ENCODE results near the gene FRMD4B.

FRMD4B gene

DNA sequence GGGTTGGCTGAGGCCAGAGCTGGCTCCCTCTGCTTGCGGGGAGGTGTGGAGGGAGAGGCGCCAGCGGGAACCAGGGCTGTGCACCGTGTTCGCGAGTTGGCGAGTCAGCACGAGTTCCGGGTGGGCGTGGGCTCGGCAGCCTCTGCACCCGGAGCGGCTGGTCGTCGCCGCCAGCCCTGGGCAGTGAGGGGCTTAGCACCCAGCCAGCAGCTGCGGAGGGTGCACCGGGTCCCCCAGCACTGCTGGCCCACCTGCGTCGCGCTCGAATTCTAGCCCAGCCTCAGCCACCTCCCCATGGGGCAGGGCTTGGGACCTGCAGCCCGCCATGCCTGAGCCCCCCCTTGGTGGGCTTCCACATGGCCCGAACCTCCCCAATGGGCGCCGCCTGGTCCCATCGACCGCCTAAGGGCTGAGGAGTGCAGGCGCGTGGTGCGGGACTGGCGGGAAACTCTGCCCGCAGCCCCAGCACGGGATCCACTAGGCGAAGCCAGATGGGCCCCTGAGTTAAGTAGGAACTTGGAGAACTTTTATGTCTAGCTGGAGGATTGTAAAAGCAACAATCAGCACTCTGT, 125.6 kb downstream of the FRMD4B start:
- H3K27ac ChIP-seq, result no peak overlapping the region
- H3K4me1 ChIP-seq, result no peaks in the 10 kb centered on the region; a peak in 1 of 20 replicates
- TF ChIP-seq Cebpa-rat (IDR thresholded peaks at IDR 0.05), result no peak
- no peak overlapping the region for H3K4me2 ChIP-seq
- no peak overlapping the region for H3K4me3 ChIP-seq
- peaks cover 0 to 25% (median 6%) of the 10 kb centered on the region in 11 experiments; a peak in 11 of 22 replicates for H3K9me3 ChIP-seq (replicated peaks in 1 of 11)
- H4K20me1 ChIP-seq, result peaks cover 0 to 95% (median 38%) of the 10 kb centered on the region in 11 experiments; a peak in 15 of 22 replicates
- H3K36me3 ChIP-seq, result peaks cover 77 to 94% (median 86%) of the 10 kb centered on the region in 11 experiments
- no peak overlapping the region for H3K9ac ChIP-seq
- no peaks in the 10 kb centered on the region for H3K27me3 ChIP-seq

DNA sequence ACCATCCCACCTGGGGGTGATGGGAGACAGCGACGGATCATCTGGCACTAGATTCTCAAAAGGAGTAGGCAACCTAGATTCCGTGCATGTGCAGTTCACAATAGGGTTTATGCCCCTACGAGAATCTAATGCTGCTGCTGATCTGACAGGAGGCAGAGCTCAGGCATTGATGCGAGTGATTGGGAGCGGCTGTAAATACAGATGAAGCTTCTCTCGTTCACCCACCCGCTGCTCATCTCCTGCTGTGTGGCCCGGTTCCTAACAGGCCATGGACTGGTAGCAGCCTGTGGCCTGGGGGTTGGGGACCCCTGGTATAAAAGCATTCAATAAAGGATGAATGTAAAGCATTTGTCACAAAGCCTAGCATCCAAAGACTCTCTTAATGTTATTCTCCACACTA, 126.8 kb downstream of the FRMD4B start:
- Histone ChIP-seq H3K4me3 (no peak overlapping the region), H3K27ac (no peak overlapping the region), H3K27me3 (no peaks in the 10 kb centered on the region), H3K4me2 (no peak overlapping the region), H3K4me1 (no peaks in the 10 kb centered on the region; a peak in 1 of 20 replicates), H3K9ac (no peak overlapping the region), H4K20me1 (peaks cover 0 to 99% (median 40%) of the 10 kb centered on the region in 11 experiments; a peak in 15 of 22 replicates), H3K9me3 (replicated peaks in 1 of 11) (peaks cover 0 to 25% (median 6%) of the 10 kb centered on the region in 11 experiments; a peak in 11 of 22 replicates), H3K36me3 (peaks cover 76 to 99% (median 87%) of the 10 kb centered on the region in 11 experiments)
- TF ChIP-seq Cebpa-rat (IDR thresholded peaks at IDR 0.05), result no peak

DNA sequence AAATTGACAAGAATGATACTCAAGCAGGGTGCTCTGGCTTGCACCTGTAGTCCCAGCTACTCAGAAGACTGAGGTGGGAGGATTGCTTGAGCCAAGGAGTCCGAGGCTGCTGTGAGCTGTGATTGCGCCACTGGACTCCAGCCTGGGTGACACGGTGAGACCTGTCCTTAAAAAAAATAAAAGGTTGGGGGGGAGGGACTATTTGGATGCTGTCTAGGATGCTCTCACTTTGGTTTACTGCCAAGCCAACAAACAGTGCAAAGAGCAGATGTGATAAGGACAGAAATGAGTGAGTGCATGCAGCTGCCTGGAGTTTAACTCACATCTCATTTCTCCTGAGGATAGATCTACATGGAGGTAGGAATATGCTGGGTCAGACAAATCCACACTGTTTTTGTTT, 130.0 kb downstream of the FRMD4B start:
- no peak overlapping the region for H3K4me2 ChIP-seq
- no peak overlapping the region for H3K9ac ChIP-seq
- peaks cover 0 to 9% (median 0%) of the 10 kb centered on the region in 11 experiments; a peak in 7 of 22 replicates for H3K9me3 ChIP-seq (replicated peaks in 1 of 11)
- H3K27ac ChIP-seq, result no peak overlapping the region
- H3K4me1 ChIP-seq, result no peaks in the 10 kb centered on the region
- TF ChIP-seq Cebpa-rat (IDR thresholded peaks at IDR 0.05), result no peak
- H3K4me3 ChIP-seq, result no peak overlapping the region
- H4K20me1 ChIP-seq, result peaks cover 0 to 99% (median 46%) of the 10 kb centered on the region in 11 experiments; a peak in 16 of 22 replicates
- H3K36me3 ChIP-seq, result peaks cover 50 to 99% (median 84%) of the 10 kb centered on the region in 11 experiments
- H3K27me3 ChIP-seq, result no peaks in the 10 kb centered on the region

DNA sequence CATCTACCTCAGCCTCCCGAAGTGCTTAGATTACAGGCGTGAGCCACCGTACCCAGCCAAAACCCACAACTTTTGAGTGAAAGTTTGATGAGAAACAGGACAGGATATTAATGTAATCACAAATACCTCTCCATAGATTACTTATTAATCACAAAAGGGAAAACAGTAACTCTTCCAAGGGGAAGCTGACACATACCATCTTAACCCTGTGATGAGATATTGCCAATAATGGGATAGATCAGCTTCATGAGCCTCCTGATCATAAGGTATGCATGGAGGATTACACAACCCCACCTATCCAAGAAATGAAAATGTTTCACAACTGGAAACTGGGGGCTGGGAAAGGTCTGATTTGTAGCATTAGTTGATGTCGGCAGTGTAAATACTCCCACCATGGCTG, 131.5 kb downstream of the FRMD4B start:
- TF ChIP-seq Cebpa-rat (IDR thresholded peaks at IDR 0.05), result no peak
- H3K9ac ChIP-seq, result no peak overlapping the region
- no peak overlapping the region for H3K4me3 ChIP-seq
- no peaks in the 10 kb centered on the region for H3K27me3 ChIP-seq
- H3K4me2 ChIP-seq, result no peak overlapping the region
- H3K36me3 ChIP-seq, result peaks cover 45 to 99% (median 84%) of the 10 kb centered on the region in 11 experiments
- no peaks in the 10 kb centered on the region for H3K4me1 ChIP-seq
- peaks cover 0 to 99% (median 37%) of the 10 kb centered on the region in 11 experiments; a peak in 13 of 22 replicates for H4K20me1 ChIP-seq
- no peaks in the 10 kb centered on the region for H3K9me3 ChIP-seq (replicated peaks in 1 of 11)
- H3K27ac ChIP-seq, result no peak overlapping the region

DNA sequence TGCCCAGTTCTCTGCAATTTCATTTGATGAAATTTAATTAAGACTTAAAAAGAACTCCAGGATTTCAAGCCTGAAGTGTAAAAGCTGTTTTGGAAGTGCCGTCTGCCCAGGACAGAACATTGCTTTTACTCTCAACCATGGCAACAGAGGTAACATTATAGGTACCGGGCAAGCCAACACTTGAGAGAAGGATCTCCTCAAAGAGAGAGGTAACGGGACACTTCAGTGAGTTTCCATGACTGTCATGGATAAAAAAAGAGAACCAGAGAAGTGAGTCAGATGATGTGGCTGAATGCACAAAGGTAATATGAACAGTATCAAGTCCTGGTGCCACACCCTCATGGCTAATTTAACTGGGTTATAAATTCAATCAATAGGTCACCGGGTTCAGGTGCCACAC, 133.3 kb downstream of the FRMD4B start:
- Histone ChIP-seq H4K20me1 (peaks cover 0 to 99% (median 28%) of the 10 kb centered on the region in 11 experiments; a peak in 13 of 22 replicates), H3K9ac (no peak overlapping the region), H3K27me3 (no peaks in the 10 kb centered on the region), H3K27ac (no peak overlapping the region), H3K36me3 (peaks cover 48 to 99% (median 87%) of the 10 kb centered on the region in 11 experiments), H3K9me3 (replicated peaks in 1 of 11) (no peaks in the 10 kb centered on the region), H3K4me1 (no peaks in the 10 kb centered on the region), H3K4me3 (no peak overlapping the region), H3K4me2 (no peak overlapping the region)
- no peak for TF ChIP-seq Cebpa-rat (IDR thresholded peaks at IDR 0.05)

DNA sequence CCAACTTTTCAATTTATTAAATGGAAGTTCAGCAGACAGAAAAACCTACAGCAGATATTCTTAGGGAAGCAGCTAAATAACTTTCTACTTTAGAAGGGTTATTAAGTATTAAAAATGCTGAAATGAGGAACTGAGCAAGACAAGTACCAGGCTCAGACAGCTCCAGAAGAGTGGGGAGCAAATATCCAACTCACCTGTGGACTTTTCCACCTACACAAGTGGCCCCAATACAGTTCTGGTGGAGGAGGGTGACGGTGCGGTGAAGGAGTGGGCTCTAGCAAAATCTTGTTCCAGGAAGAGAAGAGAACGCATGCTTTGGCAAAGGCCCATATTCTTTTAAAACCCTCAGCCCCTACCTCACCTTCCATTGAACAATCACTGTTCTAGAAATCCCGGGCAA, 133.7 kb downstream of the FRMD4B start:
- H3K27me3 ChIP-seq, result no peaks in the 10 kb centered on the region
- H3K9ac ChIP-seq, result no peak overlapping the region
- H3K4me1 ChIP-seq, result no peaks in the 10 kb centered on the region
- no peak overlapping the region for H3K27ac ChIP-seq
- H3K9me3 ChIP-seq (replicated peaks in 1 of 11), result no peaks in the 10 kb centered on the region
- no peak for TF ChIP-seq Cebpa-rat (IDR thresholded peaks at IDR 0.05)
- no peak overlapping the region for H3K4me2 ChIP-seq
- H3K4me3 ChIP-seq, result no peak overlapping the region
- H4K20me1 ChIP-seq, result peaks cover 0 to 98% (median 26%) of the 10 kb centered on the region in 11 experiments; a peak in 13 of 22 replicates
- H3K36me3 ChIP-seq, result peaks cover 51 to 100% (median 90%) of the 10 kb centered on the region in 11 experiments

DNA sequence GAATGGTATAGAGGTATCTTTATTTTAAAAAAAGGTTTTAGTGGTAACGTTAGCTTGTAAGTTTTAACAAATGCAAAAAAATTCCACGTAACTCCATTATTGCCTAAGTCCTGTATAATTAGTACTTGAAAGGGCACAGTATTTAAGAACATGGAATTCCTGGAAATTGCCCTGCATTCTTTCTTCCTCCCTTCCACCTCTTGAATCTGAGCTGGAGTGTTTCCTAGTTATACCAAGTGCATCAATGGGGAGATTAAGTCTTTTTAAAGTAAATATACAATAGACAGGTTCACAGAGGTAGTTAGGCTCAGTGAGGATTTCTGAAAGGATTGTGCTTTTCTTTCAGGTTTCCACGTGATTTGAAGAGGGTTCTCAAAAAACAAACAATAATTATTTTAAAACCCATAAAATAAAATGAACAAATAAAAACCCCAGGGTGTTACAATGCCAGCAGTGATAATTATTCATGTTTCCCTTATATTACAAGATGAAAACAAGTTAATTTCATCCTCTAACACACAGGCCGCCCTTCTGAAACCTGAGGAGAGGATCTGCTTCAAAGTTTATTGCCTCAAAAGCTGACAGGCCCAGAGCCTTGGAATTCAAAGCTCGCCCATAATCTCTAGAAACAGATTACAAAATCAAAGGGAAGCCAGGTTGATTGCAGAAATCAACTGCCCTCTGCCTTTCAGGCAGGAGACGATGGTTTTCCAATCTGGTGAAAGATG, 134.6 kb downstream of the FRMD4B start:
- Histone ChIP-seq H3K27ac (no peak overlapping the region), H3K4me1 (no peaks in the 10 kb centered on the region), H4K20me1 (peaks cover 0 to 98% (median 17%) of the 10 kb centered on the region in 11 experiments; a peak in 14 of 22 replicates), H3K9ac (no peak overlapping the region), H3K4me3 (no peak overlapping the region), H3K27me3 (no peaks in the 10 kb centered on the region), H3K4me2 (no peak overlapping the region), H3K9me3 (replicated peaks in 1 of 11) (no peaks in the 10 kb centered on the region), H3K36me3 (peaks cover 51 to 100% (median 93%) of the 10 kb centered on the region in 11 experiments)
- TF ChIP-seq Cebpa-rat (IDR thresholded peaks at IDR 0.05), result no peak

DNA sequence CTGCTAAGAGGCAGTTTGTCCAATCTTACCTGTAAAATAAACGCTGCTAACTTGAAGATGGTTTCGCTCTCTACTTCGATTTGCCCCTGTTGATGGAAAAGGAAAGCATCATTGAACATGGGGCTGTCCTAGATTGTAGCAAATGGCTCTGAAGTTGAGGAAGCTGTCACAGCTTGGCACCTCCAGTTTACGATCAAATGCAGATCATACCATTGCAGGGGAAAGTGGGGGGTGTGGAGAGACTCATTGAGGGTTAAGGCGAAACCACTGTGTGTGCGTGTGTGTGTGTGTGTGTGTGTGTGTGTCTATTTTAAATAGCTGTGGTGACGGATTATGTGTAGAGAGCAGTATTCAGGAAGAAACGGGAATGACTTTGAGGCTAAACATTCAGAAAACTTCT, 135.9 kb downstream of the FRMD4B start:
- H3K27me3 ChIP-seq, result no peaks in the 10 kb centered on the region
- no peak overlapping the region for H3K9ac ChIP-seq
- TF ChIP-seq Cebpa-rat (IDR thresholded peaks at IDR 0.05), result no peak
- H4K20me1 ChIP-seq, result peaks cover 0 to 96% (median 11%) of the 10 kb centered on the region in 11 experiments; a peak in 12 of 22 replicates
- no peak overlapping the region for H3K27ac ChIP-seq
- H3K36me3 ChIP-seq, result peaks cover 57 to 100% (median 93%) of the 10 kb centered on the region in 11 experiments
- H3K9me3 ChIP-seq (replicated peaks in 1 of 11), result no peaks in the 10 kb centered on the region
- H3K4me2 ChIP-seq, result no peak overlapping the region
- no peaks in the 10 kb centered on the region for H3K4me1 ChIP-seq
- H3K4me3 ChIP-seq, result no peak overlapping the region

DNA sequence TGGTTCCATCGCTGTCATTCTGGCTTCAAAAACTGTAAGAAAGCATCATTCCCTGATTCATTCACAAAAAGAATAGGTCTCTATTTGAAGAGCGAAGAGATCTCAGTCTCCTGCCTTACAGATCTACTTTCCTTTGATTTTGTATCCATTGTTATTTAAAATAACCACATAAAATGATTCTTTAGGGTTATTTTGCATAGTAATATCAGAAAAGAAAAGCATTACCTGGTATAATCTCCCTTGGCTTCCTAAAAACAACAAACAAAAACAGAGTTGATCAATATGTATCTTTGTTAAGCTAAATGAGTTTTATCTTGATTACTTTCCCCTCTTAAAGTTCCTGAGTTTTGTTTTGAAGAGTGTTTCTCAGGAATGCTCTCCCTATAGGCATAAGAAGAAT, 136.9 kb downstream of the FRMD4B start:
- TF ChIP-seq Cebpa-rat (IDR thresholded peaks at IDR 0.05), result no peak
- H3K4me2 ChIP-seq, result no peak overlapping the region

More for the DNA sequence above, 136.9 kb downstream of the FRMD4B start:
- H3K27ac ChIP-seq, result no peak overlapping the region
- no peaks in the 10 kb centered on the region for H3K9me3 ChIP-seq (replicated peaks in 1 of 11)
- no peak overlapping the region for H3K9ac ChIP-seq
- H3K36me3 ChIP-seq, result peaks cover 67 to 100% (median 96%) of the 10 kb centered on the region in 11 experiments
- H4K20me1 ChIP-seq, result peaks cover 0 to 96% (median 11%) of the 10 kb centered on the region in 11 experiments; a peak in 13 of 22 replicates
- H3K27me3 ChIP-seq, result no peaks in the 10 kb centered on the region
- no peaks in the 10 kb centered on the region for H3K4me1 ChIP-seq
- H3K4me3 ChIP-seq, result no peak overlapping the region

Measured in BLaER1 treated with 17β-estradiol and CSF1 and Interleukin-3, amounts not matched to agents 10 nM and 100 nM (cell line).